DMS 273 treated with DMSO at 0.1 percent for 48 hours (cell line): ENCODE results near the gene EPSTI1.

Experiments used
- DNase-seq: peaks from one replicate; lab custom pipeline; 2025; lab: John Stamatoyannopoulos, UW

The EPSTI1 gene

GRCh38 chr13:42971691-42972347 lies 20.2 kb downstream of the EPSTI1 start:
- no peak for DNase-seq

DNA sequence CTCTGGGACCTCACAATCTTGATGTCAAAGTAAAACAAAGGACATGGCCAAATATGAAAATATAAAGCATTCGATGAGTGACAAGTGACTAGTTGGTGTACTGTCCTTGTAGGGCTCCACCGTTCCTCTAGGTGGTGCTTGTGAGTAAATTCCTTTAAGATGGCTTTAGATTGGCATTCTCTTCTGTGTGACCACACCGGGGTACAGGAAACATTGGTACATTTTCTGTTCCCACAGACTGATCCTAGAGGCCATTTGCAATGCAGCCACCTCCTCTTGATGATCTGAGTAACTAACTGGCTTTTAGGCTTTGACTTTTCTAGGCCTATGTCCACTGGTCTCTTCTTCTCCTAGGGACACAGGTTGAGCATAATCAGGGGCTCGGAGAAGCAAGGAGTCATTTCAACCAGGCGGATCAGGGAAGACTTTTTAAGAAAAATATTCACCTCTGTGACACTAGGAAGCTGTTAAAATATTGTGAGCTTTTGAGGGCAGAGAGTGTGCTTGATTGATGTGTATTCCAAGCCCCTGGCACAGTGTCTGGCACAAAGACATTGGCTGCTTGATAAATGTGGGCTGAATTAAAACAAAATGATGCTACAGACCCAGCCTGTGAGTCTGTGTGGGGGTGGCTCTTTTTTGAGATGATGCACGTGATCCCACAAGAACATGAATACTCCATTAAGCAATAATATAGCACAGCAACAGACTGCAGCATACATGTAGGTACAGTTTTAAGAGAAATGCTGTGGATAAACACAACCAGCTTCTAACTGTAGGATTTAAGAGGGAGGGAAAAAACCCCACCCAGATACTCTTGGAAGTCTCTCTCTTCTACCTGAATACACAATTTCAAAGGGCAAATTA lies 21.0 kb downstream of the EPSTI1 start:
- DNase-seq: no peak

GRCh38 chr13:42969565-42970172 lies 22.4 kb downstream of the EPSTI1 start:
- DNase-seq: peak; percentile 3

- no peak for DNase-seq
Measured at GRCh38 chr13:42968906-42969305, 23.1 kb downstream of the EPSTI1 start.

DNA sequence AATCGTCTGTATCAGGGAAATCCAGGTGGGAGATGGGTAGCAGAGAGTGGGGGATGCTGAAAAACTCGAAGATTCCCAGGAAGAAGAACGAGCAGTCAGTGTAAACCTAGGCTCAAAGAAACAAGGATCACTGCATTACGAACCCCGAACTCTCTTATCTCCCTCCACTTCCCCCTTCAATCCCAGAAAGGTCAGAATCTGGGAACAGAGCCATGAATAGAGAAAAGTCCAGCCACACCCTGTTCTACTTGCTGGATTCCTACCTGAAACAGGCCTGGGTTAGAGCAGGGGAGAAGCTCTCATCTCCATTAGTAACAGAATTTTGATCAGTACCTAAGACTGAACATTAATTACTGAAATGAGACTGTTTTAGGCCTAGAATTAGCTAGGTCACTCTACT lies 24.4 kb downstream of the EPSTI1 start:
- no peak for DNase-seq

GRCh38 chr13:42965281-42965680 lies 26.8 kb downstream of the EPSTI1 start:
- no peak for DNase-seq

GRCh38 chr13:42964761-42965161 lies 27.3 kb downstream of the EPSTI1 start:
- DNase-seq: no peak

DNA sequence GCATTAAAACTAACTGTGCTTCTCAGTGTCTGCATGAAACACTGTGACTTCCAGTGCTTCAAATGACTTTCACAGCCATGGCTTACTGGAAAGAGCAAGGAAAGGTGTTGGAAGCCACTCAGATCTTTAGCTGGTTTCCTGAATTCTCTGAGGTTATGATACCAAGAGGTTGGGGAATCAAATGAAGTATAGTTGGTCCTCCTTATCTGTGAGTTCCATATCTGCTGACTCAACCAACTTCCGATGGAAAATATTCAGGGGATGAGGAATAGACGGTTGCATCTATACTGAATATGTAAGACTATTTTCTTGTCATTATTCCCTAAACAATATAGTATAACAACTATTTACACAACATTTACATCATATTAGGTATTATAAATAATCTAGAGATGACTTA lies 32.4 kb downstream of the EPSTI1 start:
- DNase-seq: no peak

DNA sequence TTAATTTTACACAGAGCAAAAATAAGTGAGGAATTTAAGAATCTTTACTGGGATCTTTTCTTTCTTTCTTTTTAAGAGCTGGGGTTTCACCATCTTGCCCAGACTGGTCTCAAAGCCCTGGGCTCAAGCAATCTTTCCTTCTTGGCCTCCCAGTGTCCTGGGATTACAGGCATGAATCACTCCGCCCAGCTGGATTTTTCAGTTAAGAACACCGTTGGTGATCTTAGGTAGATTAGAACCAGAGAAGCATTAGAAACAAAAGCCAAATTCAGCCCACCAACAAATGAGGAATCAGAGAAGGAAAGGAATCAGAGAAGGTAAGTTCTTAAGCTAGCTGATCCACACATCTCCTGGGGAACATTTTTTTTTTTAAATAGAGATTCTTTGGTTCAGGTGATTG lies 34.2 kb downstream of the EPSTI1 start:
- no peak for DNase-seq

DNA sequence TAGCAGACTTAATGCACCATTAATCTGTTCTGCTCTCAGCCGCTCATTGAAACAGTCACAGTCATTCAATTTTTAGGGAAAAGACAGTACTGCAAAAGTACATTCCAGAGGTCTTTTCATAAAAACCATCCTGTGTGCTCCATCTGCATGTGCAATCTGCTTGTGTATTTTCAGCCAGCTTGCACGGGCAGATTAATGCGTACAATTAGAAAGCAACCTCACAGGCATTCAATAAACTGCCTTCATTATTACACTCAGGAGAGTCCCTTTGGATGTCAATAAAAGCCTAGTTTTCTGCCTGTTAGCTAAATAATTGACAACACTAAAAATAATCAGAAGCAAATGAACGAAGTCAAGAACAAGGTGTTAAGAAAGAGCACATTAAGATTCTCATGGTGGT lies 41.9 kb downstream of the EPSTI1 start:
- DNase-seq: no peak

GRCh38 chr13:42947925-42948324 lies 44.1 kb downstream of the EPSTI1 start:
- no peak for DNase-seq

DNA sequence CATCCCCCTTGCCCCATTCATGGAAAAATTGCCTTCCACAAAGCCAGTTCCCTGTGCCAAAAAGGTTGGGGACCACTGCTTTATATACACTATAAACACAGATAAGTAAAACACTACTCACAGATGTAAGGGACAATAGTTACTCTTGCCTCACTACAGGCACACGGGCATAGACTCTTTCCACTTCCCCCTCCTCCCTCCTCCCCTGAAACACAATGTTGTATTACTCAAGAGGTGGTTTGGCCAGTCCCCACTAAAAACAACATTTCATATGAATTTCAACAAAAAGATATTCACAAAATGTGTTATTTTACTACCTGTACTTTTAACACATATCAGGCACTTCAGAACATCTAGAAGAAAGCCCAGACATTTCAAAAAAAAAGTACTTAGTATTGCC lies 45.1 kb downstream of the EPSTI1 start:
- no peak for DNase-seq

DNA sequence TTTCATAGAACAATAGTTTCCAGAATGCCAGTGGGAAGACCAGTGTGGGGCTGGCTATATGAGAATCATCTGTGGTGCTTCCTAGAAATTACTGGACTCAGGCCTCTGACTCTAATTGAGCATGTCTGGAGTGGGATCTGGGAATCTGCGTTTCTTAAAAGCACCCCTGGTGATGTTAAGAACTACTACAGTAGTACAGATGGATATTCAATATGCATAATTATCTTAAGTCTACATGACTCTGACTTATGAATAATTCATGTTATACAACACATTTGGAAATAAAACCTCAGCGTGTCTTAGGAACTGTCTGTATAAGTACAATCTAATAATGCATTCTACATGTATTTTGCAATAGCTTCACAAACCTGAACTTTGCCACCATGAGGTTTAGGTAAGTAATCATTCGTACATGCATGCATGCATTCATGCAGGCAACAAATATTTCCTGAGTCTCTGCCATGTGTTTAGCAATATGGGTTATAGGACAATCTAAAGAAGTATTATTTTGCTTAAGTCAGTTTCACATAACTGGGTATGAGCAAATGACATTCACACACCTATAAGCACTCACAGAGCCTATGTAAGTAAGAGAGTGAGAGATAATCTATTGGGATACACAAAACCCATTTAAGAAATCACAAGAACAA lies 62.0 kb downstream of the EPSTI1 start:
- peak; percentile 39 for DNase-seq

GRCh38 chr13:42926555-42926954 lies 65.5 kb downstream of the EPSTI1 start:
- DNase-seq: no peak

DNA sequence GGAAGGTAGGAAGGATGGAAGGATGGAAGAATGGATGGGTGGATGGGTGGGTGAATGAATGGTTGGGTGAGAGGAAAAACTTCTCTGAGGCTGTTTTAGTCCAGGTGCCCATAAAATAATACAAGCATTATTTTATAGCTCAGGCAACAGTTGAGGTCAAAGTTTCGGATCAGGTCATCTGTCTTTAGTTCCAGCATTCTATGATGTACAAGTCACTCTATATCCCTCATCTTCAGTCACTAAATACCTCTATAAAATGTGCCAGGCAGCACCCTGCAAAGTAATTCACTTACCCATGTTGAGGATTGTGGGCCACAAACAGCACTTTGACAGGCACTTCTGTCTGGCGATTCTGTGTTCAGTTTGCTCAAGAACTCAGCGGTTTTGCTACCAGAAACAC lies 66.0 kb downstream of the EPSTI1 start:
- DNase-seq: no peak

DNA sequence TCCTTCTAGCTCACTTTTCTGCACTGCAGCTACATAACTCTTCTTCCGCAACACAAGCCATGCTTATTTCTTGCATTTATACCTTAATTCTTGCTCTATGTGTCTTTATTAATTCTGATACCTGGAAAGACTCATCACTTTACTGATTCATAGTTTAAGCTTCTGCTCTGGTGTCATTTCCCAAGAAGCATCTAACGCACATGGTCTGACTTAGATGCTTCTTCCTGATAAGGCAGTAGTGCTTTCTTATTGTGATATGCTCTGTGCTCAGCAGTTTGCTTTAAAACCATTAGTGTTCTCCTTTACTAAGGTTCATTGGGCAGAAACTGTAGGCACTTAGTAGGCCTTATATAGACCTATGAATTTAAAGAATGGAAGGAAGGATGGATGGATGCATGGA lies 66.4 kb downstream of the EPSTI1 start:
- no peak for DNase-seq

DNA sequence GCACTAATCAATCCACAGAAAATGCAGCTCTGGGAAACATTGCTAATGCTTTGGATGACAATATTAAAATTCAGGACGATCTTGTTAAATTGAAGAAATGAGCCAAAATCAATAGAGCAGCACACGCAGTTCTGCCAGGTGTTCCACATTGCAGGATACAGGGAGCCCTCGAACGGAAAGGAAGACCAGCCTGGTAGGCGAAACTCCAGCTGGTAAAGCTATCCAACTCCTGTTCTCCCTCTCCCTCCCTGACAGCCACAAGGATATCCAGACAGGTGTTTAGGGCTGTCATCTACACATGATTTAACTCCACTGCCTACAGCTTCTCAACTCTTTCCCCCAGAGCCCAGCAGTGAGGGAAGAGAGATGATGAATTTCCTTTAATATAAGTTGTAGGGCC lies 67.7 kb downstream of the EPSTI1 start:
- DNase-seq: no peak

DNA sequence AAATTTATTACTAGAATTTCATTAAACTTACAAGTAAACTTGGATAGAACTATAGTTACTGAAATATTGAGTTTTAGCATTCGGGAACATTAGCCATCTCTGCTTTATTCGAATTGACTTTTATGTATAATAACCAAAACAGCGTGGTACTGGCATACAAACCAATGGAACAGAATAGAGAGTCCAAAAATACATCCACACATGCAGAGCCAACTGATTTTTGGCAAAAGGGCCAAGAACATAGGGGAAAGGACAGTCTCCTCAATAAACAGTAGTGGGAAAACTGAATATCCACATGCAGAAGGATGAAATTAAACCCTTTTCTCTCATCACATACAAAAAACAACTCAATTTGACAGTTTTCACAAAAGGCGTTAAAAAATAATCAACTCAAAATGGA lies 84.3 kb downstream of the EPSTI1 start:
- DNase-seq: no peak

GRCh38 chr13:42906257-42906656 lies 85.8 kb downstream of the EPSTI1 start:
- no peak for DNase-seq

- no peak for DNase-seq
Measured at GRCh38 chr13:42905579-42905978, 86.5 kb downstream of the EPSTI1 start.

GRCh38 chr13:42899266-42899665 lies 92.8 kb downstream of the EPSTI1 start:
- DNase-seq: no peak

DNA sequence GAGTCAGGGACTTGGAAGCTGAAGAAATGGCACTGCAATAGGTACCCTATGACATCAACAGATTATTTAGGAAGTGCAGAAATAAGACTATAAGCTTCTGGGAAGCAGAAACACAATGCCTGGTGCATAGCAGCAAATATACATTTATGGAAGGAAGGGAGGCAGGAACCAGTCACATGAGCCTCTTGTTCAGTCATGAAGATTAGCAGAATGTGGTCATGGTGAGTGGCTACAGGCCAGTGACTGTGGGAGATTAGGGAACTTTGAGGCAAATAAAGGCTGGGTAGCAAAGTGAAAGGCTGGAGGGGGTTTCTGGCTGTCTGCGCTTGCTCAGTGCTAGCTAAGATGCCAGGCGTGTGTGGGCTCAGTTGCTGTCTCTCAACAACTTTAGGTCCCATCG lies 96.3 kb downstream of the EPSTI1 start:
- DNase-seq: no peak

GRCh38 chr13:42894765-42895243 lies 97.2 kb downstream of the EPSTI1 start:
- no peak for DNase-seq
